GM06990 (cell line): Measurements from ENCODE around the gene UGP2.

Experiments used
- DNase-seq: peaks from one replicate; pipeline ENCODE4 v3.0.0-alpha.2; 2011; ENCODE audit not compliant: insufficient read length; ENCODE audit errors: extremely low read depth
- H3K27me3 ChIP-seq: replicated peaks from 2 replicates; pipeline ENCODE4 v1.6.0; 2011; ENCODE audit warnings: low read length; ENCODE audit not compliant: control insufficient read depth, insufficient read depth
- H3K36me3 ChIP-seq: 2 replicates; pipeline ENCODE4 v1.5.1; 2011; ENCODE audit warnings: low read length; ENCODE audit not compliant: control insufficient read depth, insufficient read depth
- H3K4me3 ChIP-seq: replicated peaks from 2 replicates; pipeline ENCODE4 v1.5.1; 2011; ENCODE audit warnings: low read depth, mild to moderate bottlenecking, control low read depth, low read length
- CTCF ChIP-seq: IDR thresholded peaks from 2 replicates; pipeline ENCODE4 v1.5.1; 2011; ENCODE audit warnings: low read length, control low read depth, mild to moderate bottlenecking, inconsistent platforms; ENCODE audit not compliant: insufficient read depth, poor library complexity, severe bottlenecking

UGP2 gene

DNA sequence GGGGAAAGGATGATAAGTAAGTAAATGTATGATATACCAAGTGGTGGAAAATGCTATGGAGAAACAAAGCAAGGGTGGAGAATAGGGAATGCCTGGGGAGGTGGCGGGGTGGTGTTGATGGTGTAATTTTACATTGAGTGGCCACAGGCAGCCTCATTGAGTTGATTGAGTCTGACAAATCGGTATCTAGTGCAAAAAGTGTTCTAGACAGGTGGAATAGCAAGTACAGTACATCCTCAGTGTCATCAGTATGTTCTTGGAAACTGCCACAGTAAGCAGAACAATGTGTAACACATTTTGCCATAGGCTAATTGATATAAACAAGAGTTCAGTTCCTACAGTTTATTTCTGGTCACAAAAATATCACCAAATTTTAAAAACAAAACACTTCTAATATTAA is 46.4 kb downstream of the UGP2 start:
- no peak for DNase-seq
- Histone ChIP-seq H3K4me3 (no peak overlapping the region), H3K27me3 (no peaks in the 10 kb centered on the region), H3K36me3 (peaks cover 12% of the 10 kb centered on the region)
- TF ChIP-seq CTCF: no peak

GRCh38 chr2:63888490-63889402 is 47.0 kb downstream of the UGP2 start:
- DNase-seq: peak; percentile 5
- H3K4me3 ChIP-seq: no peak overlapping the region
- peak; percentile 80 for TF ChIP-seq CTCF
- H3K27me3 ChIP-seq: no peaks in the 10 kb centered on the region
- H3K36me3 ChIP-seq: peaks cover 12% of the 10 kb centered on the region

GRCh38 chr2:63890678-63891077 is 49.0 kb downstream of the UGP2 start:
- TF ChIP-seq CTCF: no peak
- H3K27me3 ChIP-seq: no peaks in the 10 kb centered on the region
- DNase-seq: no peak
- no peak overlapping the region for H3K4me3 ChIP-seq
- peaks cover 12% of the 10 kb centered on the region for H3K36me3 ChIP-seq

- no peak for DNase-seq
Observed at GRCh38 chr2:63891488-63892030, 49.9 kb downstream of the UGP2 start.

GRCh38 chr2:63893163-63893562 is 51.5 kb downstream of the UGP2 start:
- peaks cover 9% of the 10 kb centered on the region for H3K36me3 ChIP-seq
- no peak for TF ChIP-seq CTCF

More at GRCh38 chr2:63891488-63892030, 49.9 kb downstream of the UGP2 start:
- no peak for TF ChIP-seq CTCF
- Histone ChIP-seq H3K27me3 (no peaks in the 10 kb centered on the region), H3K4me3 (no peak overlapping the region), H3K36me3 (peaks cover 10% of the 10 kb centered on the region)

More at GRCh38 chr2:63893163-63893562, 51.5 kb downstream of the UGP2 start:
- DNase-seq: no peak
- H3K4me3 ChIP-seq: no peak overlapping the region
- H3K27me3 ChIP-seq: no peaks in the 10 kb centered on the region
